Hematopoietic multipotent progenitor cell (in vitro differentiated cells): ENCODE results near the gene SNX32. TPM values are rescaled to one million over a fixed set of nuclear protein-coding genes. Genes with fewer than 3 reads are reported as not detected.

Experiments used
- DNase-seq, 3 donors: peaks; one replicate each; pipeline ENCODE4 v3.0.0-alpha.2; 2011 to 2015; ENCODE audit warnings: low read depth in 2 of 3, low spot score in 2 of 3
- total RNA-seq: library from RNA; depleted of rRNA; stranded (reverse); fragments of >200 nt; gene quantifications from one replicate; pipeline ENCODE4 v1.2.3, GENCODE V29; 2012

SNX32 gene
- 4.3 TPM for total RNA-seq

- DNase-seq: peak; percentile 77 to 96 (median 92)
Measured at GRCh38 chr11:65833297-65834030, at the start of gene SNX32. Gene SNX32, plus strand, starts transcription at chr11:65833963. Its CDS starts 103 bp downstream, at chr11:65834066.

DNA sequence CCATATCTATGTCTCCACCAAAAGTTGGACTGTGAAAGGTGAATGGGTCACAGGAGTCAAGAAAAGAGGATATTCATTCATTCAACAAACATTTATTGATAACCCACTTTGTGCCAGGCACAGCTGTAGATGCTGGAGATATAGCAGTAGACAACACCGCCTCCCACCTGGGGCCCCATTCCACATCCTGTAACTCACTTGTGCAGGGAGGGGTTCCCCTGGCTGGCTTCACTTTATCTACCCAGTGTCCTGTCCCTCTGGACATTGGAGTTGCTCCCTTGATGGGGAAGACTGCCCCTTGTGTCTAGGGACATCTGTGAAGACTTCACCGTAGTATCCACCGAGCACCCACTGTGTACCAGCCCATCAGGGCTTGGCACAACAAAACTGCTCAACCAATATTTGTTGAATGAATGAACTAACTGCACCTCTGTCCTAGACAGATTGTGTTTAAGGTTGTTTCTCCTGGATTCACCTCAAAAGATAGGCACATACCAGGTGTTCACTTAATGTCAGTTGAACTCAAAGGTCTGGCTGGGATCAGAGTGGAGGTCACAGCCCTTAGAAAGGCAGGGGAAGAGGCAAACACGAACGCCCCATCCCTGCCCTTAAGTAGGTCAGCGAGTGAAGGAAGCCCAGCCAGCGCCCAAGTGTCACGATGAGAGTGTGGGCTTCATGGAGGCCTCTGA, 48.3 kb upstream of the SNX32 start:
- DNase-seq: no peak

DNA sequence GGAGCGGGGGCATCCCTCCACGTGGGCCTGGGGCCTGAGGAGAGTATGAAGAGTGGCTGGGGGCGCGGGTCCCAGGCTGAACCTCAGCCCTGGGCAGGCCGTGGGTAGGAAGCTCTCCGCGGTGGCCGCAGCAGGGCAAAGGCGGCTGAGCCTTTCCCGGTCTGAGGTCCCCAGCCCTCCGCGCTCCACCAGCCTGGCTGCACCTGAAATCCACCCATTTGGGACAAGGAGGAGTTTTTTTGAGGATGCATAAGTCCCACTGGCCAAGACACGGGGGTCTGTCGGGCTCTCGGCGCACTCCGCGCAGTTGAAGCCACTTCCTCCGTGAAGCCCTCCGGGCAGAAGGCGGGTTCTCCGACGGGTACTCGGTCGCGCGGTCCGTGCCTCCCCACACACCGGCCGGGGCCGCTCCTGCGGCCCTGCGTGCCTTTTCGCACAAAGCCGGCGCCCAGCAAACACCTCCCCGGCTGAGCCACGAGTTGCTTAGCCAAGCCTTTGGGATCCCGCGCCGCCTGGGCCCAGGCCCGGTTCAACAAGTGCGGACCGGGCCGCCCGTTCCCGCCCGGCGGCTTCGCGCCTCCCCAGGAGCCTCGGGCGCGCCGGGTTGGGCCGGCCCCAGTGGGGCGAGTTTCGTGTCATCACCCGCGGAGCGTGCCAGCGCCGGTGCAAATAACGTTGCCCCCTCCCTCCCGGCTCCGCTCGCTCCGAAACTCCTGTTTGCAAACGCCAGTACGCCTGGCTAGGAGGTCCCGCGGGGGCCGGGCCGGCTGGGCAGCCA, 47.6 kb upstream of the SNX32 start:
- DNase-seq: no peak

DNA sequence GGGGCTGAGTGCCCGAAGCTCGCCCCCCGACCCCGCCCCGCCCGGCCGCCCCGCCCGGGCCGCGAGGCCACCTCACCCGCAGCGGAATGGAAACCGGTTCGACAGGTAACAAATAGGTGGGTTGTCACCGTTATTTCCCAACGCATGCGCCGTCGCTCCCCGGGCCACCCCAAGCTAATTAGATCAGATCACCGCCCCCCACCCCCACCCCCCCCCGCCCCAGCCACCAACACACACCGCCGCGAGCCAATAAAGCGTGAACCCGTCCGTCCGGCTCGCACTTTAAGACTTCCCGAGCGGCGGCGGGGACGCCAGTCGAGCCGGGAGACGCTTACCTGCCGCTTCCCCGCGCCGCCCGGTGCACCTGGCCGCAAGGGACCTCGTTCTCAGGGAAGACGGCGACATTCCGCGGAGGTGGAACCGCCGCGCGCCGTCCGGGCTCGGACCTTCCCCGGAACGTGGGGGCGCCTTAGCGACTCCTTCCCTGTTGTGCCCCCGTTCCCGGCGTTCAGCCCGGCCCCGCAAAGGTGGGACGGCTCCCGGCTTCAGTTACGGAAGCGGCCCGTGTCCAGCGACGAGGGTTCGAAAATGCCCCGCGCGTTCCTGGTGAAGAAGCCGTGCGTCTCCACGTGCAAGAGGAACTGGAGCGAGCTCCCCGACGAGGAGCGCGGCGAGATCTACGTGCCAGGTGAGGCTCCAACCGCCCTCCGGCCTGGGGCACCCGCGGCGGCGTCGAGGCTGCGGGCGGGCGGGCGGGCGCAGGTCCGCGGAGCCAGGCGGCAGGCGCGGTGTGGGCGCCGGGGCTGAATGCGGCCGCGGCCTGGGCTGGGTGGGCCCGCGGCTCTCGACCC, 46.8 kb upstream of the SNX32 start, which contains the start of gene OVOL1:
TSS of gene OVOL1 (plus strand) at position 278 of the 851 bp plus-strand sequence. CDS start at position 589, 311 bp downstream.
- no peak for DNase-seq

- no peak for DNase-seq
Measured at GRCh38 chr11:65787649-65788622, 45.8 kb upstream of the SNX32 start.

GRCh38 chr11:65788821-65789220, 44.9 kb upstream of the SNX32 start:
- DNase-seq: no peak

- no peak for DNase-seq
Measured at GRCh38 chr11:65789230-65790103, 44.3 kb upstream of the SNX32 start.

- no peak for DNase-seq
Measured at GRCh38 chr11:65790104-65790901, 43.5 kb upstream of the SNX32 start.

GRCh38 chr11:65790902-65791650, 42.7 kb upstream of the SNX32 start:
- DNase-seq: no peak

DNA sequence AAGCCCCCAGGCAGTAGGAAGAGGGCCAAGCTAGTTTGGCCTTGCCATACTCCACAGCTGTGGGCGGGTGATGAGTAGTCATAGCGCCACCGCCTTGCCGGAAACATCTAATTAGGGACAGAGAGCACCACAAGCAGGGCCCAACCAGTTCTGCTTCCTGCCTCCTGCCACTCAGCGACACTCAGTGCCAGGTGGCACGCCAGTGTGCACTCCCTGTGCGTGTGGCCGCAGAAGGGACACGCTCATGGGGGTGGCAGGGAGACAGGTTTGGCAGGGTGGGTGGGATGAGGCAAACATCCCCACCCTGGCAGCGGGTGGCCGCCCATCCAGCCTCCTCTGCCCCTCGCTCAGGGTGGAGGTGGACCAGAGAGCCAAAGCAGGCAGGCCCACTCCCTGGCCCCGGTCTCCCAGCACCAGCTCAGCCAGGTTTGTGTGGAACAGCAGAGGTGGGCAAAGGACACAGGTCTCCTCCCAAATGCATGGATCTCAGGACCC, 42.0 kb upstream of the SNX32 start:
- DNase-seq: peak in 2 of 3 donors; percentile 61 to 85

GRCh38 chr11:65792456-65792855, 41.3 kb upstream of the SNX32 start:
- no peak for DNase-seq

GRCh38 chr11:65793144-65793581, 40.6 kb upstream of the SNX32 start:
- no peak for DNase-seq

DNA sequence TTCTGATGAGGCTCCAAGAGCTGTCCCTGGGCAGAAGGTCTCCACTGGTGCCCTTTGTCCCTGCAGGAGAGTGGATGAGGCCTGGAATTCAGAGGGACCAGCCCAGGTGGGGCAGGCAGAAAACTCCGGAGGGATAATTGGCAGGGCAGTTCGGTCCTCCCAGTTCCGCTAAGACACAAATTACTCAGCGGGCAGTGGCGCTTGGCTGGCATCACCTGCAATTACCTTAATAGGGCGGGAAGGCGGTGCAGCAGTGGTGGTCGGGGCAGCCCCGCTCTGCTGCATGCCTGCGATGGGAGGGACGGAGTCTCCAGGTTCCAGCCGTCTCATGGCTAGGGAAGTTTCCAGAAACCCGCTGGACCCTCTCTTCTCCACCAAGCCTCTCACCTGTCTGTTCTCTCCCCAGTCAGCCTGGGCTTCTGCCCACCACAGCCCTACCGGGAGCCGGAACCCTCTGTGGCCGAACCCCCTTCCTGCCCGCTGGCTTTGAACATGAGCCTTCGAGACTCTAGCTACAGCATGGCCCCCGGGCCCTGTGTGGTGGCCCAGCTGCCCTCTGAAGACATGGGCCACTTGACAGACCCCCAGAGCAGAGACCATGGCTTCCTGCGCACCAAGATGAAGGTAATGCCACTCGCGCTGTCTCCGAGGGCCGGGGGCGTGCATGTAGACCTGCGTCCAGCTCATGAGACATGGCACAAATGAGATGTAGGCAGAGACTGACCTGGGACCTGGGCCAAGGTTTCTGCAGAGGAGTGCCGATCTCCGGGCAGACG, 40.0 kb upstream of the SNX32 start:
- DNase-seq: no peak

- no peak for DNase-seq
Measured at GRCh38 chr11:65794570-65795510, 38.9 kb upstream of the SNX32 start.
